GM12878 (cell line): Measurements from ENCODE around the gene CD300A.

Experiments used
- CTCF ChIP-seq, 3 experiments: IDR thresholded peaks in 2 of 3; conservative IDR thresholded peaks in 1 of 3; 2 replicates each; pipeline ENCODE4 v1.5.1; 2011; ENCODE audit warnings: low read depth in 3 of 3, low read length in 3 of 3, mild to moderate bottlenecking in 3 of 3, control low read depth in 2 of 3, moderate library complexity in 2 of 3, inconsistent platforms in 1 of 3, mixed read lengths in 1 of 3; ENCODE audit not compliant: control insufficient read depth in 2 of 3, insufficient read depth in 1 of 3; ENCODE audit errors: extremely low read depth in 1 of 3
- MTA2 ChIP-seq: fragments of 450-650 bp; IDR thresholded peaks from 2 replicates; pipeline ENCODE4 v1.6.1; 2016; ENCODE audit warnings: low read depth, mild to moderate bottlenecking, moderate library complexity
- POLR2A ChIP-seq: IDR thresholded peaks from 2 replicates; pipeline ENCODE4 v1.6.1; 2011; ENCODE audit warnings: low read depth, mild to moderate bottlenecking, low read length
- RBBP5 ChIP-seq: fragments of 200-600 bp; sonication (generic); conservative IDR thresholded peaks from 2 replicates; pipeline ENCODE4 v1.6.1; 2016

GRCh38 chr17:74460241-74460640 lies 6.2 kb upstream of the CD300A start:
- TF ChIP-seq RBBP5 = no peak
- TF ChIP-seq CTCF (IDR thresholded peaks at IDR 0.05 in 2 of 3, conservative IDR thresholded peaks at IDR 0.05 in 1 of 3; ENCODE audit: control insufficient read depth in 2 of 3, extremely low read depth in 1 of 3, insufficient read depth in 1 of 3, low read depth in 3 of 3, low read length in 3 of 3) = peak in 2 of 3 experiments; percentile 16 to 46; a peak in 2 of 6 replicates
- TF ChIP-seq MTA2 = no peak
- no peak for TF ChIP-seq POLR2A
